Ecto neural progenitor cell (in vitro differentiated cells): ENCODE results near the gene COLEC12.

Source experiments
- DNase-seq: peaks from one replicate; pipeline ENCODE4 v3.0.0-alpha.2; 2018; ENCODE audit warnings: low spot score

COLEC12 gene

GRCh38 chr18:473802-474201 lies 26.7 kb downstream of the COLEC12 start:
- DNase-seq = no peak

- DNase-seq = no peak
These were observed 28.8 kb downstream of the COLEC12 start for GRCh38 chr18:471716-472115.

GRCh38 chr18:470661-471501 lies 29.6 kb downstream of the COLEC12 start:
- no peak for DNase-seq

- no peak for DNase-seq
These were observed 31.3 kb downstream of the COLEC12 start for GRCh38 chr18:468955-469790.

GRCh38 chr18:463827-464541 lies 36.5 kb downstream of the COLEC12 start:
- no peak for DNase-seq

- DNase-seq = no peak
These were observed 37.1 kb downstream of the COLEC12 start for GRCh38 chr18:463403-463802.

GRCh38 chr18:461762-462161 lies 38.7 kb downstream of the COLEC12 start:
- DNase-seq = no peak

GRCh38 chr18:460791-461190 lies 39.7 kb downstream of the COLEC12 start:
- DNase-seq = no peak

- no peak for DNase-seq
These were observed 40.5 kb downstream of the COLEC12 start for GRCh38 chr18:459814-460593.

- DNase-seq = no peak
These were observed 42.7 kb downstream of the COLEC12 start for GRCh38 chr18:457521-458412.

- peak; percentile 61 for DNase-seq
These were observed 43.4 kb downstream of the COLEC12 start for GRCh38 chr18:457140-457519.

GRCh38 chr18:456361-457139 lies 44.0 kb downstream of the COLEC12 start:
- DNase-seq = no peak

- DNase-seq = no peak
These were observed 47.1 kb downstream of the COLEC12 start for GRCh38 chr18:453400-453799.

GRCh38 chr18:452816-453215 lies 47.7 kb downstream of the COLEC12 start:
- no peak for DNase-seq

GRCh38 chr18:449374-449773 lies 51.1 kb downstream of the COLEC12 start:
- peak; percentile 62 for DNase-seq

GRCh38 chr18:448116-448790 lies 52.2 kb downstream of the COLEC12 start:
- DNase-seq = no peak

- no peak for DNase-seq
These were observed 53.5 kb downstream of the COLEC12 start for GRCh38 chr18:446941-447560.

- DNase-seq = no peak
These were observed 55.4 kb downstream of the COLEC12 start for GRCh38 chr18:445055-445454.

GRCh38 chr18:438571-438970 lies 61.9 kb downstream of the COLEC12 start:
- DNase-seq = no peak
